Fibroblast of the aortic adventitia (primary cell): Measurements from ENCODE around the gene MTHFR. TPM values are rescaled to one million over a fixed set of nuclear protein-coding genes. Genes with fewer than 3 reads are reported as not detected.

Experiments
- DNase-seq: peaks from one replicate; pipeline ENCODE4 v3.0.0-alpha.2; 2010; ENCODE audit warnings: low read depth
- H3K4me3 ChIP-seq: 2 replicates; pipeline ENCODE4 v1.5.1; 2011; ENCODE audit warnings: low read depth, mild to moderate bottlenecking, control low read depth, low read length, moderate library complexity
- total RNA-seq: library from RNA; depleted of rRNA; stranded (reverse); fragments of >200 nt; gene quantifications from 2 replicates; pipeline ENCODE4 v1.2.3, GENCODE V29; 2012; ENCODE audit warnings: low replicate concordance
- TF ChIP-seq, protein P1 (sequence below): IDR thresholded peaks from 2 replicates; pipeline ENCODE4 v1.5.1; 2011; ENCODE audit warnings: mild to moderate bottlenecking, low read length, control low read depth, inconsistent platforms; ENCODE audit not compliant: insufficient read depth

MTHFR gene
- total RNA-seq, 1 donor: 42.9 TPM

DNA sequence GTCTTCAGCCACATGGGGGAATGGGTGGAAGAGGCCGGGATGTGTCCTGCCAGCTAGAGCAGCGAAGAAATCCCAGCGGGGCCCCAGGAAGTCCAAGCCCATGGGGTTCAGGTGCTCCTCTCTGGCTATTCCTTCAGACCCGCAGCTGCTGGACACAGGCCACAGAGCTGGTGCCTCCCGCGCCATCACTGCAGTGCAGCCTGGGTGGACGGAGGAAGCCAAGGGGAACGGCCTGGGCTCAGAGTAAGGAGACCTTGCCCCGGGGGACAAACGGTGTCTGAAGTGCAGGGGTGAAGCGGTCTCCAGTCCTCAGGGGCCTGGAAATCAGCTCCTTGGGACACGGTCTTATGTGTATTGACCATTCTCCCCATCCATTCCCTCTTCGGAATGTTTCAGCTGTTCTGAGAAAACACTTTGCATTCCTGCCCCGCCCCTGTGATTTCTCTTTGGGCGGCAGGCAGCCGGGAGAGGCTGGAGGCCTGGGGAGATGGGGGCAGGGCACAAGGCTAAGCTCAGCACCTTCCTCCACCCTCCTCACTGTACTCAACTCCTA is 18.4 kb downstream of the MTHFR start:
- peak; percentile 73 for DNase-seq
- TF ChIP-seq, protein P1, sequence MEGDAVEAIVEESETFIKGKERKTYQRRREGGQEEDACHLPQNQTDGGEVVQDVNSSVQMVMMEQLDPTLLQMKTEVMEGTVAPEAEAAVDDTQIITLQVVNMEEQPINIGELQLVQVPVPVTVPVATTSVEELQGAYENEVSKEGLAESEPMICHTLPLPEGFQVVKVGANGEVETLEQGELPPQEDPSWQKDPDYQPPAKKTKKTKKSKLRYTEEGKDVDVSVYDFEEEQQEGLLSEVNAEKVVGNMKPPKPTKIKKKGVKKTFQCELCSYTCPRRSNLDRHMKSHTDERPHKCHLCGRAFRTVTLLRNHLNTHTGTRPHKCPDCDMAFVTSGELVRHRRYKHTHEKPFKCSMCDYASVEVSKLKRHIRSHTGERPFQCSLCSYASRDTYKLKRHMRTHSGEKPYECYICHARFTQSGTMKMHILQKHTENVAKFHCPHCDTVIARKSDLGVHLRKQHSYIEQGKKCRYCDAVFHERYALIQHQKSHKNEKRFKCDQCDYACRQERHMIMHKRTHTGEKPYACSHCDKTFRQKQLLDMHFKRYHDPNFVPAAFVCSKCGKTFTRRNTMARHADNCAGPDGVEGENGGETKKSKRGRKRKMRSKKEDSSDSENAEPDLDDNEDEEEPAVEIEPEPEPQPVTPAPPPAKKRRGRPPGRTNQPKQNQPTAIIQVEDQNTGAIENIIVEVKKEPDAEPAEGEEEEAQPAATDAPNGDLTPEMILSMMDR: no peak
- H3K4me3 ChIP-seq: no peak overlapping the region

DNA sequence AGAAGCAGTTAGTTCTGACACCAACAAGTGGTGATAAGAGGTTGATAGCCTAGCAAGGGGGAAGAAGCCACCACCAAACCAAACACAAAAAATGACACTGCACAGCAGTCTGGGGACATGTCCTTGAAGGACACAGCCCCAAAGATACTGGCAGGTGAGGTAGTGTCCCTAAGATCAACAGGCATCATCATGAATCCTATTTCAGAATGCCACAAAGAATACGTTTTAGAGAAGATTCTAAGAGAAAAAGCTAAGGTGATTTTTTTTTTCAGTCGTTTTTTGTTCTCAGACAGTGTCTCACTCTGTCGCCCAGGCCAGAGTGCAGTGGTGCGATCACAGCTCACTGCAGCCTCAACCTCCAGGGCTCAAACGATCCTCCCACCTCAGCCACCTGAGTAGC is 19.6 kb downstream of the MTHFR start:
- TF ChIP-seq, protein P1: no peak
- no peak for DNase-seq
- H3K4me3 ChIP-seq: no peak overlapping the region

DNA sequence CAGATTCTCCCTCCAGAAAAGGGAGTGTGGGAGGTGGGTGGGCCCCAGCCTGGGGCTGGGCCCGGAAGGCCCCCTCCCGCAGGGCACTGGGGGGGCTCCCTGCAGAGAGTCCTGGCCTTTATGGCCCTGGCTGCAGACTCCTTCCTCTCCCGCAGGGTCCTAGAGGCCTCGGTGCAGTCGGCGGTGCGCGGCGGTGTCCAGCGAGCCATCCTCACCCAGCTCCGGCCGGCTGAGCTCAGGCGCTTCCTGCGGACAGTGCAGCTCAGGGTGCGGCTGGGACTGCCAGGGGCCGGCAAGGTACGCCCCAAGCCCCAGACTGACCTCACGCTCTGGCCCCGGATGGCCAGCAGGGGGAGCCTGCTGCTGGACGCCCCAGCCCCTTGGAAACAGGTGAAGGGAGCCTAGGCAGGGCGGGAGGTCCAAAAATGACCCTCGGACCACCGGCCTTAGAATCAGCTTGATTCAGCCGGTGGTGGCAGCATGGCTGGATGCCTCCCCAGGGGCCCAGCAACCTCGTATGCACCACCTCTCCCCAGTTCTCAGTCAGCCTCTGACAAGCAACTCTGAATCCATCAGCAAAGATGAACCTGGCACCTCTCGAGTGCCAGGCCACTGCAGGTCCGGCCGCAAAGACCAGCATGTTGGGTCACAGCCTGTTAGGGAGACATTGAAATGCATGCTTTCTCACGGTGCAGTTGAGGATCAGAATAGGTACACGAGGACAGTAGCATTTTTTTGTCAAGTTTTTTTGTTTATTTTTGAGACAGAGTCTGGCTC is 20.6 kb downstream of the MTHFR start:
- TF ChIP-seq, protein P1: peak; percentile 93
- H3K4me3 ChIP-seq: peak overlapping the region; percentile 25
- DNase-seq: peak; percentile 54

DNA sequence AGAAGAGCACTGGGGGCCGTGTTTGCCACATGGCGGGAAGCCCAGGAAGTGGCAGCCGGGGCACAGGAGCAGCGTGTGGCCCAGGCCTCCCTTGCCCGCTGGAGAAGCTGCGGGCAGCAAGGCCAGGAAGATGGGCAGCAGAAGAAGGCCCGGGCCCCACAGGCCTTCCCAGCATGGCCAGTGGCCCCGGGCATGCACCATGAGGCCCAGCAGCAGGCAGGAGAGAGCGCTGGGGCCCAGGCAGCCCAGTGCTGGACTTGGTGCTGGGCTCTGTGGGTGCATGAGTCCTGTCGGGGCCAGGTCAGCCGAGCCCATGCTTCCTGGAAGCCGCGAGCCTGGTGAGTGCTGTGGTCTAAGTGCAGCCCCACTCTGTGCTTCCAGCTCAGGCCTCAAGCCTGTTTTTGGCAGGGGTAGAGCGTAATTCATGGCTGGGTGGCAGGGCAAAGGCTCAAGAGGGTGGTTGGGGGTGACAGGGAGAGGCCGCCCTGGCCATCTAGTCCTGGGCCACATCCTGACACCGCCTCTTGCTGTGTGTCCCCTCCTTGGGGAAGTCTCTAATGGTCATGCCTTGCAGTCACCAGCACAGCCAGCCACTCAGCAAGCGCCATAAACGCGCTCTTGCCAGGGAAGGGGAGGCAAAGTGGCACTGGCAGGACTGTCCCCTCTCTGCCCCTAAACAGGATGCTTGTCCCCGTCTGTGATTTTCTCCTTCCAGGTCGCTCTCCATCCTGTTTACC is 21.3 kb downstream of the MTHFR start:
- TF ChIP-seq, protein P1: no peak
- no peak for DNase-seq
- no peak overlapping the region for H3K4me3 ChIP-seq

DNA sequence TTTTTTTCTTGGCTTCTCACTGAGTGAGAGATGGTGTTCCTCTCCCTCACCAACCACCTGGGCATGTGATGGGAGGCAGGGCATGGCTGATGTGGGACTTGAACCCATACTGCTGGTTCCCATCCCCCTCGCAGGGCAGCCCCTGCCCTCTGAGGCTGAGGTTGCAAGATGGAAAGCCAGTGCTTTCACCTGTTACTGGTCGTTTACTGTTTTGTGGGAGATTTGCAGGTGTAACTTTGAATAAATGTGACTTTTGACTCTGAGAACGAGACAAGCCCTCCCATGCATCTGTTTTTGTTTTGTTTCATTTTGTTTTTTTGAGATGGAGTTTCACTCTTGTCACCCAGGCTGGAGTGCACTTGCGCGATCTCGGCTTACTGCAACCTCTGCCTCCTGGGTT is 22.2 kb downstream of the MTHFR start:
- TF ChIP-seq, protein P1: no peak
- no peak overlapping the region for H3K4me3 ChIP-seq
- DNase-seq: no peak

DNA sequence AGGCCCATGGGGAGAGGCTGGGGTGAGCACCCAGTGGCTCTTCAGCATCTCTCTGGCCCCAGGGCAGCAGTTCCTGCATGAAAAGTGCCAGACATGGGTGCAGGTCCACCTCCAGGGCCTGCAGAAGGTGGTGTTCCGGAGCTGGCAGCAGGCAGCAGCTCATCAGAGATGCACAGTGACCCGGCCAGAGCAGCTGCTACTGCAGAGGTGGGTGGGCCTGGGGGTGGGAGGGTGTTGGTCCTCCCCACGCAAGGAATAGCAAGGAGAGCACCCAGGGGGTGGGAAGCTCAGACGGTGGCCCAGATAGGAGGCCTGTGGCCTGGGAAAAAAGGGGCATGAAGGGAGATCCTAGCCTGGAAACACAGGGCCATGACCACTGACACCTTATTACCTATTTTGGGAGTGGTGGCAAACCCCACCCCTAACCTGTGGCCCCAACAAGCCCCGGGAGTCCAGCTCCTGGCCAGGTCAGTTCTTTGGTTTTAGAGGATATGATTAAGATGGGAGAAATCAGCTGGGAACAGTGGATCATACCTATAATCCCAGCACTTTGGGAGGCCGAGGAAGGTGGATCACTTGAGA is 23.5 kb downstream of the MTHFR start:
- TF ChIP-seq, protein P1: no peak
- DNase-seq: no peak
- no peak overlapping the region for H3K4me3 ChIP-seq
